ENCODE data around the gene FAM131A. TPM values are rescaled to one million over a fixed set of nuclear protein-coding genes. Genes with fewer than 3 reads are reported as not detected.
"Not testable (repeated sequence)": the region's sequence is repeated elsewhere in the genome, so short reads cannot be mapped to it uniquely, and the experiment has no call there.

Gene FAM131A
- total RNA-seq, 1 donor from 2014 or later: 14.0 TPM

GRCh38 chr3:184337981-184338380 lies 581 bp downstream of the FAM131A start:
- DNase-seq (ENCODE audit: low read depth): no peak
- Histone ChIP-seq H3K4me3 (ENCODE audit: low read depth, low read length) (no peak overlapping the region), H3K27me3 (ENCODE audit: control insufficient read depth, insufficient read depth, low read length) (no peaks in the 10 kb centered on the region), H3K36me3 (ENCODE audit: control insufficient read depth, insufficient read depth, low read length) (peaks cover 9% of the 10 kb centered on the region)
- no peak for TF ChIP-seq CTCF (IDR thresholded peaks at IDR 0.05; ENCODE audit: insufficient read depth, low read length, poor library complexity, severe bottlenecking)

GRCh38 chr3:184338511-184338945 lies 1.1 kb downstream of the FAM131A start:
- no peak for DNase-seq (ENCODE audit: low read depth)
- Histone ChIP-seq H3K4me3 (ENCODE audit: low read depth, low read length) (peak overlapping the region; percentile 2), H3K27me3 (ENCODE audit: control insufficient read depth, insufficient read depth, low read length) (no peaks in the 10 kb centered on the region), H3K36me3 (ENCODE audit: control insufficient read depth, insufficient read depth, low read length) (peaks cover 7% of the 10 kb centered on the region)
- TF ChIP-seq CTCF (IDR thresholded peaks at IDR 0.05; ENCODE audit: insufficient read depth, low read length, poor library complexity, severe bottlenecking): no peak

GRCh38 chr3:184339001-184339400 lies 1.6 kb downstream of the FAM131A start:
- peaks cover 4% of the 10 kb centered on the region for H3K36me3 ChIP-seq (ENCODE audit: control insufficient read depth, insufficient read depth, low read length)
- no peak for DNase-seq (ENCODE audit: low read depth)
- H3K27me3 ChIP-seq (ENCODE audit: control insufficient read depth, insufficient read depth, low read length): no peaks in the 10 kb centered on the region
- TF ChIP-seq CTCF (IDR thresholded peaks at IDR 0.05; ENCODE audit: insufficient read depth, low read length, poor library complexity, severe bottlenecking): no peak
- peak overlapping the region; percentile 2 for H3K4me3 ChIP-seq (ENCODE audit: low read depth, low read length)

- not testable (repeated sequence) for DNase-seq (ENCODE audit: low read depth); H3K27me3 ChIP-seq (ENCODE audit: control insufficient read depth, insufficient read depth, low read length); H3K36me3 ChIP-seq (ENCODE audit: control insufficient read depth, insufficient read depth, low read length); H3K4me3 ChIP-seq (ENCODE audit: low read depth, low read length)
Measured at GRCh38 chr3:184339451-184340135, 2.2 kb downstream of the FAM131A start.

- DNase-seq (ENCODE audit: low read depth): no peak
- peaks cover 2% of the 10 kb centered on the region for H3K36me3 ChIP-seq (ENCODE audit: control insufficient read depth, insufficient read depth, low read length)
- no peaks in the 10 kb centered on the region for H3K27me3 ChIP-seq (ENCODE audit: control insufficient read depth, insufficient read depth, low read length)
- no peak overlapping the region for H3K4me3 ChIP-seq (ENCODE audit: low read depth, low read length)
- no peak for TF ChIP-seq CTCF (IDR thresholded peaks at IDR 0.05; ENCODE audit: insufficient read depth, low read length, poor library complexity, severe bottlenecking)
Measured at GRCh38 chr3:184341925-184342324, 4.5 kb downstream of the FAM131A start.

GRCh38 chr3:184343200-184343876 lies 5.9 kb downstream of the FAM131A start:
- peaks cover 2% of the 10 kb centered on the region for H3K36me3 ChIP-seq (ENCODE audit: control insufficient read depth, insufficient read depth, low read length)

More at GRCh38 chr3:184343200-184343876, 5.9 kb downstream of the FAM131A start:
- Histone ChIP-seq H3K27me3 (ENCODE audit: control insufficient read depth, insufficient read depth, low read length) (no peaks in the 10 kb centered on the region), H3K4me3 (ENCODE audit: low read depth, low read length) (no peak overlapping the region)
- DNase-seq (ENCODE audit: low read depth): no peak
- no peak for TF ChIP-seq CTCF (IDR thresholded peaks at IDR 0.05; ENCODE audit: insufficient read depth, low read length, poor library complexity, severe bottlenecking)

All from kidney epithelial cell (primary cell).